Thyroid gland (tissue), 4 donors: ENCODE measurements around the gene SH3TC1. TPM values are rescaled to one million over a fixed set of nuclear protein-coding genes. Genes with fewer than 3 reads are reported as not detected.

Experiments used
- DNase-seq, 2 donors: peaks; one replicate each; pipeline ENCODE4 v3.0.0-alpha.2; 2019
- H3K27ac ChIP-seq, 3 donors: fragments of 200-600 bp; sonication (generic); 1 replicate in 2 of 3; 2 replicates in 1 of 3; pipeline ENCODE4 v1.5.1; 2016 to 2019; ENCODE audit warnings: mild to moderate bottlenecking in 1 of 3, moderate library complexity in 1 of 3
- H3K27me3 ChIP-seq: fragments of 200-600 bp; sonication (generic); one replicate; pipeline ENCODE4 v1.5.1; 2019
- H3K36me3 ChIP-seq, 2 donors: fragments of 200-600 bp; sonication (generic); one replicate each; pipeline ENCODE4 v1.5.1; 2016 to 2019
- H3K4me1 ChIP-seq, 2 donors: fragments of 200-600 bp; sonication (generic); one replicate each; pipeline ENCODE4 v1.5.1; 2017 to 2019
- H3K4me3 ChIP-seq, 3 donors: fragments of 200-600 bp; sonication (generic); replicated peaks in 1 of 3; 1 replicate in 2 of 3; 2 replicates in 1 of 3; pipeline ENCODE4 v1.5.1; 2016; ENCODE audit warnings: mild to moderate bottlenecking in 1 of 3
- H3K9me3 ChIP-seq: fragments of 200-600 bp; sonication (generic); one replicate; pipeline ENCODE4 v1.5.1; 2017
- CTCF ChIP-seq, 6 experiments: fragments of 200-600 bp in 3 of 6; fragments of 450-650 bp in 3 of 6; sonication (generic) in 3 of 6; IDR thresholded peaks; one replicate each; pipeline ENCODE4 v1.5.1; 2016 to 2019; ENCODE audit warnings: antibody characterized with exemption in 6 of 6, mild to moderate bottlenecking in 2 of 6, inconsistent platforms in 1 of 6, moderate library complexity in 1 of 6
- POLR2A ChIP-seq, 2 donors: fragments of 450-650 bp; IDR thresholded peaks; one replicate each; pipeline ENCODE4 v1.6.1; 2017; ENCODE audit warnings: antibody characterized with exemption in 2 of 2, mild to moderate bottlenecking in 2 of 2, moderate library complexity in 1 of 2
- WGBS, 2 donors: methylation state at CpG; one replicate each; pipeline ENCODE4 v1.1.5; 2017; 5-methylcytosine and 5-hydroxymethylcytosine counted together
- intact Hi-C: fragments of 100-400 bp; cut with DNase I; formaldehyde crosslinking; loops from one replicate; pipeline ENCODE4 v1.15.1; 2023
- total RNA-seq, 4 donors: library from RNA; depleted of rRNA; stranded (reverse); fragments of >200 nt; gene quantifications; one replicate each; pipeline ENCODE4 v1.2.3, GENCODE V29; 2016

Gene SH3TC1
- total RNA-seq, 4 donors from 2014 or later, result 13.5 to 29.5 (median 16.4) TPM

GRCh38 chr4:8171266-8171665 lies 27.8 kb upstream of the SH3TC1 start:
- intact Hi-C loops, result no loop called here

GRCh38 chr4:8171984-8172924 lies 26.8 kb upstream of the SH3TC1 start:
- Histone ChIP-seq H3K27ac (no peak overlapping the region), H3K9me3 (no peaks in the 10 kb centered on the region), H3K4me1 (no peaks in the 10 kb centered on the region), H3K4me3 (no peak overlapping the region), H3K36me3 (no peaks in the 10 kb centered on the region), H3K27me3 (no peaks in the 10 kb centered on the region)
- TF ChIP-seq POLR2A (IDR thresholded peaks at IDR 0.05) (no peak), CTCF (IDR thresholded peaks at IDR 0.05) (no peak)
- no peak for DNase-seq
- 85 to 86% methylated on average over 23 to 36 of the region's 36 CpGs for WGBS, 2 donors
- intact Hi-C loops, result no loop called here

More at GRCh38 chr4:8171266-8171665, 27.8 kb upstream of the SH3TC1 start:
- Histone ChIP-seq H3K9me3 (no peaks in the 10 kb centered on the region), H3K27me3 (no peaks in the 10 kb centered on the region), H3K36me3 (no peaks in the 10 kb centered on the region), H3K4me3 (no peak overlapping the region), H3K27ac (no peak overlapping the region), H3K4me1 (no peaks in the 10 kb centered on the region)
- no peak for DNase-seq
- TF ChIP-seq CTCF (IDR thresholded peaks at IDR 0.05), result no peak
- no peak for TF ChIP-seq POLR2A (IDR thresholded peaks at IDR 0.05)
- WGBS, 2 donors, result 82 to 100% methylated on average over 6 to 7 of the region's 7 CpGs

GRCh38 chr4:8173492-8174242 lies 25.4 kb upstream of the SH3TC1 start:
- intact Hi-C loops, result no loop called here
- WGBS, 2 donors, result 69 to 85% methylated on average over 9 to 11 of the region's 13 CpGs
- Histone ChIP-seq H3K4me3 (no peak overlapping the region), H3K27me3 (no peaks in the 10 kb centered on the region), H3K36me3 (no peaks in the 10 kb centered on the region), H3K27ac (no peak overlapping the region), H3K9me3 (no peaks in the 10 kb centered on the region), H3K4me1 (no peaks in the 10 kb centered on the region)
- TF ChIP-seq CTCF (IDR thresholded peaks at IDR 0.05) (no peak), POLR2A (IDR thresholded peaks at IDR 0.05) (no peak)
- DNase-seq, result no peak

DNA sequence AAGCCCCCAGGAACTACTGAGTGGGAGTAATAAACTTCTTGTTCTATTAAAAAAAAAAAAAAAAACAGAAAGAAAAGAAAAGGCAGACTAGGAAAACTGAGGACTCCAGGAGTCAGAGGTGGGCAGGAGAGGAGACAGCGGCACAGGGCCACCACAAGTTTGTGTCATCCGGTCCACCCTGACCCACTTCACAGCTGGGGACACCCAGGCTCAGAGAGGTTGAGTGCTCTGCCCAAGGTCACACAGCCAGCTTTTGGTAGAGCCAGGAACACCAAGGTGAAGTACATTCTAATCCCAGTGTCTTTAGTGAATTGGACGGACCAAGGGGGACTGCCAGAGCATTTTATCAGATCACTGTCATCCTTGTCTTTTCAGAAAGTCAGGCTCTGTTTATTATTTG lies 24.1 kb upstream of the SH3TC1 start:
- Histone ChIP-seq H3K4me1 (no peaks in the 10 kb centered on the region), H3K4me3 (no peak overlapping the region), H3K27me3 (no peaks in the 10 kb centered on the region), H3K9me3 (no peaks in the 10 kb centered on the region), H3K27ac (no peak overlapping the region), H3K36me3 (no peaks in the 10 kb centered on the region)
- WGBS, 2 donors, result 91 to 92% methylated on average over 3 of the region's 3 CpGs
- no peak for TF ChIP-seq POLR2A (IDR thresholded peaks at IDR 0.05)
- no peak for TF ChIP-seq CTCF (IDR thresholded peaks at IDR 0.05)
- intact Hi-C loops, result no loop called here
- no peak for DNase-seq

DNA sequence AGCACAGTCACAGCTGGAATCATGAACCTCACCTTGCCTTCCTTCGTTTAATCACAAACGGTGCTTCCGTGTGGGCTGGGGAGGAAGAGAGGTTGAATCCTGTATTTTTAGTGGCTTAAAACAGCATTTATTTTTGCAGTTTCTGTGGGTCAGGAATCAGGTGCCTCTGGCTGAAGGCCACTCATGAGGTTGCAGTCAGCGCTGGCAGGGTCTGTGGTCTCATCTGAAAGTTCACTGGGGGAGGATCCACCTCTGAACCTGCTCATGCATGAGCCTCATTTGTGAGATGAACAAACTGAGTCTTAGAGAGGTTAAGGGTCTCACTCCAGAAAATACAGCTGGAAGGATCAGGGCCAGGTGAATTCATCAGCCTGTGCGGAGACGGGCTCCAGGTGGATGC lies 23.4 kb upstream of the SH3TC1 start:
- Histone ChIP-seq H3K4me3 (no peak overlapping the region), H3K4me1 (no peaks in the 10 kb centered on the region), H3K9me3 (no peaks in the 10 kb centered on the region), H3K27me3 (no peaks in the 10 kb centered on the region), H3K27ac (no peak overlapping the region), H3K36me3 (no peaks in the 10 kb centered on the region)
- no peak for DNase-seq
- TF ChIP-seq CTCF (IDR thresholded peaks at IDR 0.05), result no peak
- no peak for TF ChIP-seq POLR2A (IDR thresholded peaks at IDR 0.05)
- 85 to 87% methylated on average over 6 of the region's 6 CpGs for WGBS, 2 donors
- intact Hi-C loops, result no loop called here
